IPS-20b (cell line): ENCODE measurements around the gene SPTBN5.

ENCODE experiments used
- H3K27ac ChIP-seq: one replicate; pipeline ENCODE4 v1.5.1; 2013; ENCODE audit warnings: low read length
- H3K27me3 ChIP-seq: 2 replicates; pipeline ENCODE4 v1.6.1; 2013; ENCODE audit warnings: mild to moderate bottlenecking, low read length, inconsistent platforms; ENCODE audit not compliant: insufficient read depth
- H3K36me3 ChIP-seq: 2 replicates; pipeline ENCODE4 v1.6.1; 2013; ENCODE audit warnings: low read depth, mild to moderate bottlenecking, inconsistent platforms, low read length, moderate library complexity; ENCODE audit not compliant: insufficient read depth
- H3K4me1 ChIP-seq: 2 replicates; pipeline ENCODE4 v1.6.1; 2013; ENCODE audit warnings: mild to moderate bottlenecking, control low read depth, inconsistent platforms, low read length, moderate library complexity; ENCODE audit not compliant: insufficient read depth
- H3K4me3 ChIP-seq: 2 replicates; pipeline ENCODE4 v1.5.1; 2013; ENCODE audit warnings: mild to moderate bottlenecking, low read length, inconsistent platforms
- H3K9ac ChIP-seq: 2 replicates; pipeline ENCODE4 v1.6.1; 2013; ENCODE audit warnings: low read depth, mild to moderate bottlenecking, inconsistent platforms, low read length, moderate library complexity
- H3K9me3 ChIP-seq: 2 replicates; pipeline ENCODE4 v1.6.1; 2013; ENCODE audit warnings: mild to moderate bottlenecking, low read depth, low read length, inconsistent platforms; ENCODE audit not compliant: insufficient read depth

Gene SPTBN5

DNA sequence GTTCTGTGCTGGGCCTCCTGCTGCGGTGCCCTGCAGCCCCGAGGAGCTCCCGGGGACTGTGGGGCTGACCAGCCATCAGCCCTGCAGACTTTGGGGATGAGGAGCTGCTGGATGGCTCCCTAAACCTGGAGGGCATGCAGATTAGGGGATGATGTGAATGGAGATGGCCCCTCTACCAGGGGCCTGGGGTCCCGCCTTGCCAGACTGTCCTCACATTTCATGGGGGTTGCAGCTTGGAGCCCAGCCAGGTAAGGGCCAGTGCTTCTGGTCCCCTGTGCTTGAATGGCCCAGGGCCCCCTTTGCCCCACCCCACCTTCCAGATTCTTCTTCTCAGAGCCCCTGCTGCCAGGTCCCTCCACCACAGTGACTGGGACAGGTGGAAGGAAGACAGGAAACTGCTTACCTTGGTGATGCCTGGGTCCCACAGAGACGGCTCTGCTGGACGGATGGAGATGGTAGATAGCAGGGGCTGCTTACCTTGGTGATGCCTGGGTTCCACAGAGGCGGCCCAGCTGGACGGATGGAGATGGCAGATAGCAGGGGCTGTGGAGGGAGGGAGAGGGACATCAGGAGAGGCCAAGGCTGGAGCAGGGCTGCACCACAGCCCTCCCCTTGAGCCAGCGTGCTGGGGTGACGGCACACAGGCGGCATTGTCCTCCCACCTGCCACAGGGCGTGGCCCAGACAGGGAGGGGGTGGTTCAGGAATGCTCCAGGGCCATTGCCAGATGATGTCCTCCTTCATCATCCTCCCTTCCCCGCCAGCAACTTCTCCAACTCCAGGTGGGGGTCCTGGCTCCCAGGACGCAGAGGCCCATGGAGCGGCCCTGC lies at the start of gene SPTBN5:
Gene SPTBN5, minus strand, starts transcription at position 632 of the 829 bp plus-strand sequence. Its CDS starts 556 bp downstream, at position 76.
- Histone ChIP-seq H3K4me3 (no peak within 1 kb of the TSS), H3K27me3 (no peaks in the 10 kb centered on the region), H3K27ac (no peak within 1 kb of the TSS), H3K9me3 (no peaks in the 10 kb centered on the region), H3K4me1 (no peaks in the 10 kb centered on the region), H3K36me3 (no peaks in the 10 kb centered on the region), H3K9ac (no peak within 1 kb of the TSS)

DNA sequence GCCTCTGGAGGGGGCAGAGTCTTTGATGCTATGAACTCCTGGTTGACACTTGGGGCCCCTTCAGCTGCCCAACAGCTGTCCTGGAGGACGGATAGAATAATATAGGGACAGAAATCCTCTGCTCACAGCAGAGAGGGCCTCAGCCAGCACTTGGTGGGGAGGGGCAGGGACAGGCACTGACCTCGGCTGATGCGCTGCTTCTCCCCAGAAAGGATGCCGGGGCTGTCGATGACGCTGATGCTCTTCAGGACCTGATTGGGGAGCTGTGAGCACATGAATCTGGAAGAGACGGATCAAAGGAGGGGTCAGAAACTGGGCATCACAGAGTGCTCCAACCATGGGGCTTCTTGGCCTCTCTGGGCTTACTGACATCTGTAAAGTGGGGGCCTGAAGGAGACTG lies 49.0 kb upstream of the SPTBN5 start:
- peaks cover 31% of the 10 kb centered on the region for H3K36me3 ChIP-seq
- no peaks in the 10 kb centered on the region for H3K27me3 ChIP-seq
- no peak overlapping the region for H3K4me3 ChIP-seq
- no peak overlapping the region for H3K27ac ChIP-seq
- no peaks in the 10 kb centered on the region for H3K9me3 ChIP-seq
- H3K4me1 ChIP-seq, result peaks cover 4% of the 10 kb centered on the region
- no peak overlapping the region for H3K9ac ChIP-seq

DNA sequence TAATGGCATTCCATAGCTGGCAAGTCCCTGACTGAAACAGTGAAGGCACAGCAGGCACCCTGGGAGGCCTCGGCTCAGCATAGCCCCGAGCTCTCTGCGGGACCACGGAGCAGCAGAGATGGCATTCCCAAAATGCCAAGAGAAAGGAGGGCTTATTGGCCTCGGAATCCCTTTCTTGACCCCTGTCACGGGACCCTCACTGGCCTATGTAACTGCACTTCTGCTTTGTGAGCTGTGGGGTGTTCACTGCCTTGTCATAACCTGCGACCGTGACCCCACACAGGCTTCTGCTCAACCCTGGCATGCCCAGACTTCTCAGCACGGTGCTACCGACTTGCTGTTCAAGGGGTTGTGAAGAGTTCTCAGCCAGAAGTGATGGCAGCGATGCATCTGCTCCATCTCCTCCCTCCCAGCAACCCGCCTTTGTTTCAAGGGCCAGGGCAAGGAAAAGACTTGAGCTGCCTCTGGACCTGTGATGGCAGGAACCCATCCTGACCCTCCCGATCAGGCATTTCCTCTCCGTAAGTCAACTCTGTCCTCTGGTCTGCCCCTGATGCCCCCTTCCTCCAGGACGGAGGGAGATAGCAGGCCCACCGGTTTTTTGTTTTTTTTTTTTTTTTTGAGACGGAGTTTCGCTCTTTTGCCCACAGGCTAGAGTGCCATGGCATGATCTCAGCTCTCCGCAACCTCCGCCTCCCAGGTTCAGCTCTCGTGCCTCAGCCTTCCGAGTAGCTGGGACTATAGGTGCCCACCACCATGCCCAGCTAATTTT lies 48.0 kb upstream of the SPTBN5 start:
- H3K36me3 ChIP-seq, result peaks cover 32% of the 10 kb centered on the region
- no peak overlapping the region for H3K9ac ChIP-seq
- H3K4me1 ChIP-seq, result no peaks in the 10 kb centered on the region
- no peak overlapping the region; the same call in 1 of the 2 replicates for H3K4me3 ChIP-seq
- no peak overlapping the region for H3K27ac ChIP-seq
- no peaks in the 10 kb centered on the region for H3K27me3 ChIP-seq
- no peaks in the 10 kb centered on the region for H3K9me3 ChIP-seq

DNA sequence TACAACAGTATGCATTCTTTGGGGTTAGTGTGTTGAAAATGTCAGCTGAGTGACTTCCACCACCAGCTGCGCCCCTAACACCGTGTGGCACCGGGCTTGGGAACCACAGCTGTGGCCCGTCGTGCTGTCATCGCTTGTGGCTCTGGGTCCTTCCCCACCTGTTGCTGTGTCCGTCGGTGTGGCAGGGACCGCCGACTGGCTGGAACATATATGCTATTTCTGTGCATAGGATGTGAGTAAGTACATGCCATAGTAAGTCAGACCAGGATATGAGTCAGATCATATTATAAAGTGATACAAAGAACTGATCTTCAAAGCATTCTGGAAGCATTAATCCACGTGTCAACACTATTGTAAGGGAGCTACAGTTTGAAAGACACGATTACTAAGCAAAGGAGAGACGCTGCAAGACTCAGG lies 46.6 kb upstream of the SPTBN5 start:
- Histone ChIP-seq H3K4me3 (no peak overlapping the region), H3K27ac (no peak overlapping the region), H3K9me3 (no peaks in the 10 kb centered on the region), H3K9ac (no peak overlapping the region), H3K4me1 (no peaks in the 10 kb centered on the region), H3K36me3 (peaks cover 32% of the 10 kb centered on the region), H3K27me3 (no peaks in the 10 kb centered on the region)

DNA sequence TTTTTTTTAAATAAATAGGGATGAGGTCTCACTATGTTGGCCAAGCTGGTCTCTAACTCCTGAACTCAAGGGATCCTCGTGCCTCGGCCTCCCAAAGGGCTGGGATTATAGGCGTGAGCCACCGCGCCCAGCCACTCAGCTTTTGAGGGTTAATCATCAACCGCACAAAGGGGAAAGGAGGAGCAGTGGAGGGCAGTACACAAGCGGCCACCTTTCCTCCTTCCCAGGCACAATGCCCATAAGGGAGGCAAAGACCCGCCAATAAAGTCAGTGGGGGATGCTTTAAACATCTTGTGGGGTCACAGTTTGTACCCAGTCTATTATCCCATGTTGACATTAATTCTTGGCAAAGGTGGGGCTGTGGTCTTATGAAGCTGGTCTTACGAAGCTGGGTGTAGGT lies 46.1 kb upstream of the SPTBN5 start:
- H3K4me1 ChIP-seq, result peaks cover 2% of the 10 kb centered on the region; the same call in 1 of the 2 replicates
- H3K27me3 ChIP-seq, result no peaks in the 10 kb centered on the region
- no peak overlapping the region for H3K4me3 ChIP-seq
- H3K9me3 ChIP-seq, result no peaks in the 10 kb centered on the region
- no peak overlapping the region for H3K9ac ChIP-seq
- peaks cover 32% of the 10 kb centered on the region for H3K36me3 ChIP-seq
- H3K27ac ChIP-seq, result no peak overlapping the region

DNA sequence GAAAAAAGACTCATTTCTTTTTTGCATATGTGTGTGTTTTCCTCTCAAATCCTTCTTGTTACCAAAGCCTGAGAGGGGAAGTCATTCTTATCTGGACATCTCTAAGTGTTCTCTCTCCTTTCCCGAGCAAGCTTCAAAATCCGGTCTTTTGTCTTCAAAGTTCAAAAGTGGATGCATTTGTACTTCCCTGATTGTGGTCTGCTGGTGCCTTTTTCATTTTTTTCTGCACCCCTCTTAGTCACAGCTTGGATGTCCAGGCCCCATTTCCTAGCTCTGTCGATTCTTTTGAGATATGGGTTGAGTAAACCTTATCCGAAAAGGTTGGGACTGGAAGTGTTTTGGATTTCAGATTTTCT lies 43.7 kb upstream of the SPTBN5 start:
- no peak overlapping the region for H3K27ac ChIP-seq
- no peak overlapping the region for H3K4me3 ChIP-seq
- H3K9me3 ChIP-seq, result no peaks in the 10 kb centered on the region
- no peaks in the 10 kb centered on the region for H3K27me3 ChIP-seq
- no peak overlapping the region for H3K9ac ChIP-seq
- H3K4me1 ChIP-seq, result peaks cover 9% of the 10 kb centered on the region; the same call in 1 of the 2 replicates
- H3K36me3 ChIP-seq, result peaks cover 28% of the 10 kb centered on the region

DNA sequence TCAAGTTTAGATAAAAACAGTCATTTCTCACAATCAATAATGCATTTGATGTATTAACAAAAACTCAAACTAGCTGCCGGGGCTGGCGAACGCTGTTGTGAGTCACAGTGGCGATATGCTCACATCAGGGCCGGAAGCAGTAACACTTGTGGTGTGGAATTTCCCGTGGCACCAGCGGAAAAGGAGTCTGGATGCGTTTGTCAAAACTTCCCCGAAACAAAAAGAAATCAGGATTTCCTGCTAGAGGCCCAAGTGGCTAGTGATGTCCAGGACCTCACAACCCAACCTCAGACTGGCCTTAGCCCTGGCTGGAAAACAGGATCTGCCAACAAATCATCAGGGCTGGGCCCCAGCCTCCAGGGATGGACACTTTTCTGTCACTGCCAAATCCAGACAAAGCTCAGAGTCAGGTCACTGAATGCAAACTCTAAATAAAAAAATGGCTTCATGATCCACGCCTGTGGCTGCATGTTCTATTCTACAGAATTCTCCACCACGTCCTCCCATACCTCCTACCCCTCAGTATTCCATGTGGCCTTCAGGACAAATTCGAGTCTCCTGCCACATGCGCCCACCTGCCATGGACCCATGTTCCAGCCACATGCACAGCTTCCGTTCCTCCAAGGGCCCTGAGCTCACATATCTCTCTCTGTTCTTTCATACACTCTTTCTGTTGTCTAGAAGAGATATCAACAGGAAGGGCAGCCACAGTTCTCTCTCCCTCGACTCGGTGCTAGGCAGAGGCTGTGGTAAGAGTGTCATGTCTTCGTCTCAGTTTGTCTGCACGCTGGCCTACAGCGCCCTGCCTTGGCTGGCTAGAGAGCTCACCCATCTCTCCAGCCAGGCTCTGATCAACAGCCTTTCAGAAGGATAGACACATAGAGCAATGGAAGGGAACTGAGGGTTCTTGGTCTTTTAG lies 43.1 kb upstream of the SPTBN5 start:
- H3K9ac ChIP-seq, result no peak overlapping the region
- peaks cover 31% of the 10 kb centered on the region for H3K36me3 ChIP-seq
- no peaks in the 10 kb centered on the region for H3K27me3 ChIP-seq
- H3K4me3 ChIP-seq, result no peak overlapping the region
- H3K4me1 ChIP-seq, result peaks cover 9% of the 10 kb centered on the region; the same call in 1 of the 2 replicates
- H3K27ac ChIP-seq, result no peak overlapping the region
- H3K9me3 ChIP-seq, result no peaks in the 10 kb centered on the region

DNA sequence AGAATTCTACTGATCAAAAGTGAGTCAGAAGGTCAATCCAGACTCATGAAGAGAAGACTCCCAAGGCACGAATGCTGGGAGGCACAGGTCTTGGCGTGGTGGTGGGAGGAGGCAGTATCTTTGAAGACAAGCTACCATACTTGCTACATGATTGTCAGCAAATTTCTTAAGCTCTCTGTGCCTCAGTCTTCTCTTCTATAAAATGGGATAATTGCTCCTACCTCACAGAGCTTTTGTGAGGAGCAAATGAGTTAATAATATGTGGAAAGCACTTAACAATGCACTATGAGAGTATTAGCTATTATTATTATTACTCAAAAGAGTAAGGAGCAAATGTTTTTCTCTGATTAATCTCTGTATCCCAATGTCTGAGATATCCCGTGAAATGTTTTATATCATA lies 42.3 kb upstream of the SPTBN5 start:
- Histone ChIP-seq H3K27ac (no peak overlapping the region), H3K4me1 (peaks cover 9% of the 10 kb centered on the region; the same call in 1 of the 2 replicates), H3K9me3 (no peaks in the 10 kb centered on the region), H3K4me3 (no peak overlapping the region), H3K36me3 (peaks cover 28% of the 10 kb centered on the region), H3K27me3 (no peaks in the 10 kb centered on the region), H3K9ac (no peak overlapping the region)

DNA sequence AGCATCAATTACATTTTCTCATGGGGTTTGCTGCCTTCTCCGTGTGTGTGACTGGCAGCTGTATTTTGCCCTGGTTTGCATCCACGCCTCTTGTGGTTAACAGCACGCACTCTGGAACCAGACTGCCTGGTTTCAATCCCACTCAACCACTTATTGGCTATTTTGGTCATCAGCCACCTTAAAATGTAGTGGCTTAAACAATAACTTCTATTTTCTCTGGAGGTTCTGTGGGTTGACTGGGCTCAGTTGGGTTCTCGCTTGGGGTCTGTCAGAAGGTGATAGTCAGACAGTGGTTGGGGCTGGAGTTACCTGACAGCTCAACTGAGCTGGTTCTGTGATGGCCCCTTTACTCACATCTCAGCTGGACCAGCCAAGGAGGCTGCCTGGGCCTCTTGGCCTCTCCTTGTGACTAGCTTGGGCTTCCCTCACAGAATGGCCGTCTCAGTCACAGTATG lies 41.7 kb upstream of the SPTBN5 start:
- Histone ChIP-seq H3K27me3 (no peaks in the 10 kb centered on the region), H3K4me1 (peaks cover 9% of the 10 kb centered on the region; the same call in 1 of the 2 replicates), H3K4me3 (no peak overlapping the region), H3K27ac (no peak overlapping the region), H3K36me3 (peaks cover 24% of the 10 kb centered on the region), H3K9me3 (no peaks in the 10 kb centered on the region), H3K9ac (no peak overlapping the region)

DNA sequence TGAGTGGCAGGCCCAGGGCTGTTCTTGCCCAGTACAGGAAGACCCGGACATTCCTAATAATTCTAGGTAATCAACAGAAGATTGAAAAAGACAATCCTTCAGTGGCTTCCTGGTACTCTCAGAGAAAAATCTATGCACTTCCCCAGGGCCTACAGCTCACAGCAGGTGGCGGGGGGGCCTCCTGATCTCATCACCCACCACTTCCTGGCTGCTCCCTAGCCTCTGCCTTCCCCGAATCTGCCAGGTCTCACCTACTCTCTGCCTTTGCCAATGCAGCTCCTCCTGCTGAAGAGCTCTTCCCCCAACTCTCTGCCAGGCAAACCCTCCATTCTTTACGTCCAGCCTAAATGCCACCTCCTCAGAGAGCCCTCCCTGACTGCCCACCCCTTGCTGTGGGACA lies 41.0 kb upstream of the SPTBN5 start:
- Histone ChIP-seq H3K9me3 (no peaks in the 10 kb centered on the region), H3K27me3 (no peaks in the 10 kb centered on the region), H3K4me1 (peaks cover 9% of the 10 kb centered on the region; the same call in 1 of the 2 replicates), H3K4me3 (no peak overlapping the region), H3K36me3 (peaks cover 16% of the 10 kb centered on the region), H3K27ac (no peak overlapping the region), H3K9ac (no peak overlapping the region)

DNA sequence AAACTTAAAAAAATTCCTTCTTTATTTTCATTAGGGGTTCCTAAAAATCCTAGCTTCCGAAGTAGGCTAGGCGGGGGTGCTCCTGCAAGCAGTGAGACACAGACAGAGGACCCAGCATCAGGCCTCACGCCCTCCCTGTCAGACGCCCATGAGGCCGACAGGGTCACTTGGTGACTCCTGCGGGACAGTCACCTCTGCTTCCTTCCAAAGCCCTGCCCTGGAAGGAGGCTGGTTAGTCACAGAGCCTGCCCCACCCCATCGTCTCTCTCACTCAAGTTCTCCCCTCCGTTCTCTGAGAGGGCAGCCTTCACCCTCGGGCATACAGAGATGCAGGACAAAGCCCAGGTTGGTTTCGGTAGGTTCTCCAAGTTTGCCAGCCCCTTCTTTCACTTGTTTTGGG lies 39.9 kb upstream of the SPTBN5 start:
- H3K27me3 ChIP-seq, result no peaks in the 10 kb centered on the region
- H3K4me1 ChIP-seq, result peaks cover 9% of the 10 kb centered on the region; the same call in 1 of the 2 replicates
- H3K9me3 ChIP-seq, result no peaks in the 10 kb centered on the region
- no peak overlapping the region for H3K4me3 ChIP-seq
- peaks cover 14% of the 10 kb centered on the region; the same call in 1 of the 2 replicates for H3K36me3 ChIP-seq
- no peak overlapping the region for H3K27ac ChIP-seq
- no peak overlapping the region for H3K9ac ChIP-seq
